Measurements from ENCODE around the gene MAN1A1.

DNA sequence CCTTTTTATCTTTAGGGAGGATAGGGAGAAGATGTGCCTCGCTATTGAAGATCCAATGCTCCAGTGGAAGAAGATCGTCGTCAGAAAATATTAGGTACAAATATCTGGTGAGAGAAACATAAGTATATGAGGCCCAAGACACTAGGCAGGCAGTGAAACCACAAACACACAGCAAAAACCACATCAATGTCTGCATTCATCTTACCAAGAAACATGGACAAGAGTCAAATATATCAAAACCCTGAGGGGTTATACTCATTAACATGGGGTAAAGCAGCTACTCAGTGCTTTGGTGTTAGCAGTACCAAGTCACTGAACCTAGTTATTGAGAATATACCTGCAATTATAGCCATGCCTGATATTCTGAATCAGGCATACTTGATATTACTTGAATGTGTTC lies 169.7 kb downstream of the MAN1A1 start:
- TF ChIP-seq CTCF (conservative IDR thresholded peaks at IDR 0.05 in 1 of 2, IDR thresholded peaks at IDR 0.05 in 1 of 2; ENCODE audit: extremely low read depth in 1 of 2, insufficient read depth in 1 of 2, low read depth in 1 of 2, low read length in 2 of 2) = no peak
- no peak for TF ChIP-seq EZH2 (IDR thresholded peaks at IDR 0.05; ENCODE audit: borderline replicate concordance, low read length)

Measured in mammary epithelial cell (primary cell).